ENCODE measurements around the gene ST8SIA5. TPM values are rescaled to one million over a fixed set of nuclear protein-coding genes. Genes with fewer than 3 reads are reported as not detected.

The ST8SIA5 gene
- total RNA-seq, 1 experiment from 2014 or later: not detected

DNA sequence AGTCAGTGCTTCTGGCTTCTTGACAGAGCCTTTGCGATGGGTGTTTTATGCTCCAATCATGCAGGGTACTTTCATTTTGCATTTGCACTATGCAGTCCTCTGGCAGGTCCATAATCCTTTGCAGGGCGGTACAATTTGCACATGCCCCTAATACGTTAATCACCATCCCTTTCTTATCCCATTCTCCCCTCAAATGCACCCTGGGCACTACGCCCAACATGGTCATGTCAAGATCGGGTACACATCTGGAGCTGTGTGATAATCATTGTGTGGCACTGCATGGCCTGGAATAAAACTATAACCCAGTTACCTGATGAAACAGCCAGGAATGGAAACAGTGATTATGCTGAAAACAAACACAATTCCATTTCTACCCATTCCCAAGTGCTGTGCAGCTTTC lies 127.5 kb downstream of the ST8SIA5 start:
- no peak for DNase-seq (ENCODE audit: low spot score)

DNA sequence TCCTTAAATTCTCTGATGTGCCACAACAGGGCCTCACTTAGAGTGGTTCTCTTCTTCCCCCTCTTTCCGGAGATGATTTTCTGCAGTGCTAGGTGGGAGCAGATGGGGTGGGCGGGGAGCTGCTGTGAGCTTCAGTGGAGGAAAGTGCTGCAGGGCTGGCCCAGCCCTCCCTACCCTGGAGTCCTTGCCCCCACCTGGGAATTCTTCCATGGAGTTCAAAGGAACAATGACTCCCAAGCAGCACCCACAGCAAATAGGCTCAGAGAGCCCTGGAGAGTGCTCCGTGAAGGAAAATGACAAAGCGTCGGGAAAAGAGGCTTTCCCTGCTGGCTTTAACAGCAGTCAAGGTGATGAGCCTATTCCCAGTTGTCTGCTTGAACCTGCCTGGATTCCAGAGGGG lies 128.6 kb downstream of the ST8SIA5 start:
- no peak for DNase-seq (ENCODE audit: low spot score)

DNA sequence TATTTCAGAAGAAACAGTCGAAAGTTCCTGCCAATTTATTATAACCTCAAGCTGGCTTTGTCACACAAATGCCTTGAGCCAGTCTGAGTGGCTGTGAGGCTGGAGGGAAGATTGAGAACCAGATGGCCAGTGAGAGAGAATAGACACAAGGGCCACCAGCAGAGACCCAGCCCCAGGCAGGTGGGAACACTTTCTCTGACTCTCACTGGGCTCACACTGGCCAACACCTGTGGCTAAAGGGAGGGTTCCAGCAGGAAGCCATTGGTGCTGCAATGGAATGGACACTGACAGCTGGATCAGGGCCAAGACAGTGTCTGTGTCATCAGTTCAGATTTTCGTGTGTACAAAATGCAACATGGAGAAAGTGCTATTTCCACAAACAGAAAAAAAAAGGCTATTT lies 129.7 kb downstream of the ST8SIA5 start:
- no peak for DNase-seq (ENCODE audit: low spot score)

DNA sequence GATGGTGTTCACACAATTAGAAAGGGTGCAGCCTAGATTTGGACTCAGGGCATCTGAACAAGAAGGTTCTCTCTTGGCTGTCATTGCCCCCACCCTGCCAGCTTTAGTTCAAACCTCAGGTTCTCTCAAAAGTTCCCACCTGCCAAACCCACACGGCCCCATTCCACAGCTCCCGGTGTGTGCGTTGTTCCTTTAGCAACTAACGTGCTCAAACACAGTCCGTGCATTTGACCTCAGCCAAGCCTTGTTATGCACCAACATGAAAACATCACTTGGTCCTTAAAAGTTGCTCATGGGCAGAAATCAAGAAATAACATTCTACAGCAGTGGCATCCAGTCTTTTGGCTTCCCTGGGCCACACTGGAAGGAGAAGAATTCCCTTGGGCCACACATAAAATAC lies 131.8 kb downstream of the ST8SIA5 start:
- no peak for DNase-seq (ENCODE audit: low spot score)

DNA sequence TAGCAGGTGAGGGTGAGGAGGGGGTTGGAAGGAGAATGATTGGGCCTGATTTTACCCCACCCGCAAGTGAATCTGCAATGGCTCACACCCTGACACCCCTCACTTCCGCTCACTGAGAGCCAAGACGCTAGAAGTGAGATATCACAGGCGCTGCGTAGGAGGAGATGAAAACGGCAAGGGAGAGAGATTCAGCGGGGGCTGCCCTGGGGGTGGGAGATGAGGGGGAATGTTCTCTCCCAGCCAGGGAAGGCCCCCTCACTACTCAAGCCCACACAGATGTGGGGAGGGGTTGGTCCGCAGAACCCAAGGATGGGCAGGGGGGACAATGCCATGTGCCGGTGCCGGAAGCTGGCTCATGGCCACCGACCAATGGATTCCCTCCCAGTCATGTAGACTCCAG lies 132.7 kb downstream of the ST8SIA5 start:
- DNase-seq (ENCODE audit: low spot score): no peak

DNA sequence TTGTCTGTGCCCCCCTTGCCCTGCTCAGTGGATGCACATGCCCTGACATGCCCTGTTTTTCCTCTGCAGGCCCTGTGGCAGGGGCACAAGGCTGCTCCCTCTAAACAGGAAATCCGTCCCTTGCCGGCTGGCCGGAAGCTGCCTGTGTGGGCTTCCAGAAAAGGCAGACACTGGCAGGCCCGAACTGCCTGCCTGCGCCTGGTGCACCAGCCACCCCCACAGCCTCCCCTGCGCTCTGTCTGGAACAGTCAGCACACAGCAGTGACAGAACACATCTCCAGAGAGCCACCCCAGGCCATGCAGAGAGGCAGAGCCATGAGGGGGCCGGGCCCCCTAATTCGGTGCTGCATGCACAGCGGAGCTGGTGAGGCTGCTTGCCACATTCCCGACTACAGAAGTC lies 133.3 kb downstream of the ST8SIA5 start:
- no peak for DNase-seq (ENCODE audit: low spot score)

DNA sequence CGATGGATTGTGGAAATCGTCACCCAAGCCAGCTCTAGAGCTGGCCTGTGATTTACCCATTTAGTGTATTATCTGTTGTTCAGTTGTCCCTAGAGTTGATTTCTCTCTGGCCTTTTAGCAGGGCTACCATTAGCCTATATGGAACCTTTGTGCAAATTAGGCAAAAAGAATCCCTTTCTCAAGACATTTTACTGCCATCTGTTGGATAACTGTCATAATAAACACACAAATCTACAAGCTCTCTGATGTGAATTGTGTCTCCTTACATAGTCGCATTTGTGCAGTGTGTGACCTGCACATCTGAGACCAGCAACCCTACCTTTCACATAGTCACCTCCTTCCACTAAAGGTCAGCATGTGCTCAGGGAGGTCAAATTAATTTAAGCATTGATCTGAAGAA lies 133.9 kb downstream of the ST8SIA5 start:
- DNase-seq (ENCODE audit: low spot score): no peak

DNA sequence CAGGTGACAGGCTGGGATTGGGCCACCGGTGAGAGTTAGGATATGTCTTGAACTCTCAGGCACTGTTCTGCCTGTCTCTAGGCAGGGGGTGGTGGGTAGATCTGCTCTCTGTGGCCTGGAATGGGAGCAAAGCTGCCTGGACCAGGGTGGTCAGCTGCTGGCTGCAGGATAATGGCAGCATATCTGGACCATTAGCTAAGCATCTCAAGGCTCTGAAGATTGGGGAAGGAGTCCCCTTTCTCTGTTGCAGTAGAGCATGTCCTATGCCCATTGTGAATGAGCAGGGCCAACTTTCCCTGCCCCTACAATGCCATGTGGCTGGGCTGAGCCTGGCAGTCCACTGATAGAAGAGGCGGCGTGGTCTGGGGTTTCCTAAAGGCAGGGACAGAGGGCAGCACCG lies 134.4 kb downstream of the ST8SIA5 start:
- no peak for DNase-seq (ENCODE audit: low spot score)

DNA sequence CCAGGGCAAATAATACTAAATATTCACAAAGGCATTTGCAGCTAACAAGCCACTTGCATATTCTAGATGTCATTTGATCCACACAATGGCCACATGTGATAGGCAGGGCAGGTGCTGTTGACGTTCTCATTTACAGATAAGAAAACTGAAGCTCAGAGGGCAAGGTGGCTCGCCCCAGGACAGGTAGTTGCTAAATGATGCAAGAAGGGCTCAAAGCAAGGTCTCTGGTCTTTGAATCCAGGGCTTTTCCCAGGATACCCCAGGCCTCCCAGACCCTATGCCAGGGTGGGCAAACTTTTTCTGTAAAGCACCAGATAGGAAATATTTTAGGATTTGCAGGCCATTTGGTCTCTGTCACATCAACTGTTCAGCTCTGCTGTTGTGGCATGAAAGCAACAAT lies 135.0 kb downstream of the ST8SIA5 start:
- DNase-seq (ENCODE audit: low spot score): no peak

DNA sequence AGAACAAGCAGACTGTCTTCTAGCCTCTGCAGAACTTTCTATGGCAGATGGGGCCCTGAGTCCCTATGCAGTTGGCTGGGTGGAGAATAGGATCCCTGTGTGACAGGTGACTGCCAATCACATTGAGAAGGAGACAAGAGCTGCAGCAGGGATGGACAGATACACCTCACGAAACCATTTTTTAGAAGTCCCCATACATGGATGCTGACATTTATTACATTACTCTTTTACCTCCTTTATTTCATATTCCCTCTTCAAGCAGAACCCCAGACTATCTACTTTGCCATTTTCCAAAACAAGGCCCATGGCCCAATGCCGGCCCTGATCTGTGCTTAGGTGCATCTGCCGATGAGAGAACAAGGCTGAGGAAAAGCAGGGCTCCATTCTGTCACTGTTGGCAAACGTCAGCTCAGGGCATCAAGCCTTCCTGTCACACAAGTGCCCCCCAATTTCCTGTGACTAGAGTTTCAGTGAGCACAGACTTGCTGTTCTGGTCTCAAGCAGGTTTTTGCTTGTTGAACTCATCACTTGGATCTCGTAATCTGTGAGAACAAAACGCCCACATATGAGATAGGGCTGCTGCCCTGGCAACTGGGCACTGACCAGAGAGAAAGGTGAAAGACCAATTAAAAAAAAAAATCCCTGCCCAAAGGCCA lies 135.6 kb downstream of the ST8SIA5 start:
- DNase-seq (ENCODE audit: low spot score): no peak

DNA sequence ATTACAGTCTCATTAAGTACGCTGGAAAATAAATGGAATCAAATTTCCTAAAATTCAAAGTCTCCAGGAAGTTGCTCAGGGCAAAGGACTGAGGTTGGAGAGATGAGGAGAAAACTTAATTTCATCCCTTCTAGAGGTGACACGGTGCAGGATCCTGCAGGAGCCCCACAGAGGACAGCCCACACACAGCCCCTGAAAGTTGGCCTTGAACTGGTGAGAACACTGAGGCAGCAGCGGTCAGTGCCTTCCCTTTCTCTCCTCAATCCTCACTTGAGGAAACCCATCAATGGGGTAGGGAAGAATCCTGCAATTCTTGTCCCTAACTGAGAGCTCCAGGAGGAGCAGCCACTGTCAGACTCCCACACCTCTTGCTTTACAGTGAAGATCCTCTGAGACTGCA lies 137.3 kb downstream of the ST8SIA5 start:
- DNase-seq (ENCODE audit: low spot score): no peak

Small RNAs within 50 kb of the gene (small RNA-seq; reads per million reads assigned to genes)
- gene AC090311.1: not detected

Other genes with a start within 250 kb of the ST8SIA5 start
- gene LOXHD1, start 99.8 kb downstream of the ST8SIA5 start, total RNA-seq (2014; rRNA removed; shearing (Covaris generic)): not detected in 2 replicates
- 7.7 and 8.9 TPM in 2 replicates for gene PIAS2, start 160.5 kb upstream of the ST8SIA5 start, total RNA-seq (2014; rRNA removed; shearing (Covaris generic))
- gene KATNAL2, start 160.5 kb upstream of the ST8SIA5 start, total RNA-seq (2014; rRNA removed; shearing (Covaris generic)): 0.23 TPM in 1 of 2 replicates, not detected in the other